ENCODE results near the gene KLF6. TPM values are rescaled to one million over a fixed set of nuclear protein-coding genes. Genes with fewer than 3 reads are reported as not detected.

KLF6 gene
- total and polyA plus RNA-seq, 9 of the 15 experiments (the other 6 are each of a cell fraction or from before 2014, with no cell fraction given) = 3.2 to 23.9 (median 8.0) TPM

GRCh38 chr10:3805791-3806461 is 20.9 kb upstream of the KLF6 start (continued):
- TF ChIP-seq ZBTB1 (CRISPR knock-in tag; IDR thresholded peaks at IDR 0.05; ENCODE audit: borderline replicate concordance, low read depth) (no peak), KLF10 (CRISPR knock-in tag; IDR thresholded peaks at IDR 0.05) (no peak), BCOR (IDR thresholded peaks at IDR 0.05) (0 out of 2 replicates have a peak, but pooled peaks have one; percentile 15), MAFK (IDR thresholded peaks at IDR 0.05; ENCODE audit: low read length) (no peak), ARHGAP35 (IDR thresholded peaks at IDR 0.05; ENCODE audit: partially characterized antibody) (no peak), KLF16 (IDR thresholded peaks at IDR 0.05) (peak; percentile 78), IRF9 (tag; IDR thresholded peaks at IDR 0.05) (no peak), TBP (optimal IDR thresholded peaks at IDR 0.05; ENCODE audit: low read depth, low read length) (no peak), RNF219 (CRISPR knock-in tag; IDR thresholded peaks at IDR 0.05) (no peak), BRD9 (IDR thresholded peaks at IDR 0.05; ENCODE audit: low read depth, partially characterized antibody) (peak; percentile 74), ZNF57 (CRISPR knock-in tag; IDR thresholded peaks at IDR 0.05) (no peak), ARID1B (IDR thresholded peaks at IDR 0.05) (peak; percentile 90), ZNF384 (IDR thresholded peaks at IDR 0.05; ENCODE audit: low read depth, low read length) (peak; percentile 77), ZNF239 (CRISPR knock-in tag; IDR thresholded peaks at IDR 0.05) (no peak), ZNF780A (CRISPR knock-in tag; IDR thresholded peaks at IDR 0.05) (no peak), ZKSCAN3 (CRISPR knock-in tag; IDR thresholded peaks at IDR 0.05) (no peak), ZNF695 (CRISPR knock-in tag; IDR thresholded peaks at IDR 0.05) (no peak), ATF1 (CRISPR knock-in tag; IDR thresholded peaks at IDR 0.05) (no peak), ATF1 (tag; IDR thresholded peaks at IDR 0.05) (no peak), ZNF77 (CRISPR knock-in tag; IDR thresholded peaks at IDR 0.05) (no peak), MAFG (tag; conservative IDR thresholded peaks at IDR 0.05) (no peak), ILF3 (IDR thresholded peaks at IDR 0.05; ENCODE audit: borderline replicate concordance) (no peak), FOSL1 (tag; conservative IDR thresholded peaks at IDR 0.05) (peak; percentile 99), SIN3A (IDR thresholded peaks at IDR 0.05; ENCODE audit: borderline replicate concordance in 2 of 2, control insufficient read depth in 1 of 2, low read depth in 2 of 2, low read length in 2 of 2) (no peak), ZBTB26 (CRISPR knock-in tag; IDR thresholded peaks at IDR 0.05) (no peak)

Measured in K562 (cell line).